GM18526 (cell line): ENCODE measurements around the gene RAE1.

Source experiments
- POLR2A ChIP-seq: IDR thresholded peaks from 3 replicates; pipeline ENCODE4 v1.6.1; 2011; ENCODE audit not compliant: insufficient read length; ENCODE audit errors: extremely low read depth

Gene RAE1, protein sequence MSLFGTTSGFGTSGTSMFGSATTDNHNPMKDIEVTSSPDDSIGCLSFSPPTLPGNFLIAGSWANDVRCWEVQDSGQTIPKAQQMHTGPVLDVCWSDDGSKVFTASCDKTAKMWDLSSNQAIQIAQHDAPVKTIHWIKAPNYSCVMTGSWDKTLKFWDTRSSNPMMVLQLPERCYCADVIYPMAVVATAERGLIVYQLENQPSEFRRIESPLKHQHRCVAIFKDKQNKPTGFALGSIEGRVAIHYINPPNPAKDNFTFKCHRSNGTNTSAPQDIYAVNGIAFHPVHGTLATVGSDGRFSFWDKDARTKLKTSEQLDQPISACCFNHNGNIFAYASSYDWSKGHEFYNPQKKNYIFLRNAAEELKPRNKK

GRCh38 chr20:57351042-57351783 lies at the start of gene RAE1:
Gene RAE1, plus strand, starts transcription at chr20:57351255. Its CDS starts 2,784 bp downstream, at chr20:57354039.
- peak; percentile 72 for TF ChIP-seq POLR2A

DNA sequence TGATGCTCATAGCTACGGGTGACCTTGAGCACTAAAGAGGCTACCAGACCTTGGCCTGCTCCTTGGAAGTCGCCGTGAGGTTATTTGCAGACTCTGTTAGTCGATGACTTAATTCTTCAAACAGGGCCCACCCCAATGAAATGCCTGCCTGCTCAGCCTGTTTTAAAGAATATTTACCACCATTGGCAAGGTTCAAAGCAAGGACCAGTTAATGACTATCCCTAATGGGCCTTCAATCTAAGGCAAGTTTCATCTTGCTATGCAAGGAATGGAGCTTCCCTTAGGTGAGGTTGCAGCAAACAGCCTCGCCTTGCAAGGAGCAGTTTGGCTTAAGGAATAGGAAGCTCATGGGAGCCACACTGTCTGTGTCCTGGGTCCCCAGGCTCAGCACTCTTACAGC lies 44.3 kb upstream of the RAE1 start:
- TF ChIP-seq POLR2A, result no peak

- no peak for TF ChIP-seq POLR2A
Measured at GRCh38 chr20:57308451-57309271, 42.4 kb upstream of the RAE1 start.

GRCh38 chr20:57309544-57310115 lies 41.4 kb upstream of the RAE1 start:
- TF ChIP-seq POLR2A, result no peak

DNA sequence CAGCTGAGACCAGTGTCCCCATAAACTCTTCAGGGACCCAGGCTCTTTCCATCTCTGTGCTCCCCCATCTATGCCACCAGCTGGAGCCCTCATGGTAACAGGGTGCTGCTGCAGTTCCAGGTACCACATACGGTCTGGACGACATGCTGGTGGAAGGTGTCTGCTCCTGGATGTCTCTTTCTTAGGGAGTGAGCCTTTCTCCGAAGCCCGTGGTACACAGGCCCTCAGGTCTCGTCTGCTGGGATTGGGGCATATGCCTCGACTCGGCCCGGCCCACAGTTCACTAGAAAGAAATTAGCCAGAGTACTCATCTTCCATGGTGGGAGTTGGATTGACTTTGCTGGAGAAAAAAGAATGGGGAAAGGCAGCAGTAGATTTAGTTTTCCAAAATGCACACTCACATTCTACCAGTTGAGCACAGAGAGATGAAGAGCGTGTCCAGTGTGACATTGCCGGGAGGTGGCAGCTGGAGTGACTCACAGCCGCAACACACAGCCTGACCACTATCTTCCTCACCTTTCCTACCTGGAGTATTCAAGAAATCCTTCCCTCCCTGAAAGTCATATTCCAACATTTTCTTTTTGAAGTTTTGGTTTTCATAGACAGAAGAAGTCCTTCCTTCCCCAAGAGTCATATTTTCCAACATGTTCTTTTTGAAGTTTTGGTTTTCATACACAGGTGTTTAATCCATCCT lies 40.1 kb upstream of the RAE1 start:
- TF ChIP-seq POLR2A, result no peak

DNA sequence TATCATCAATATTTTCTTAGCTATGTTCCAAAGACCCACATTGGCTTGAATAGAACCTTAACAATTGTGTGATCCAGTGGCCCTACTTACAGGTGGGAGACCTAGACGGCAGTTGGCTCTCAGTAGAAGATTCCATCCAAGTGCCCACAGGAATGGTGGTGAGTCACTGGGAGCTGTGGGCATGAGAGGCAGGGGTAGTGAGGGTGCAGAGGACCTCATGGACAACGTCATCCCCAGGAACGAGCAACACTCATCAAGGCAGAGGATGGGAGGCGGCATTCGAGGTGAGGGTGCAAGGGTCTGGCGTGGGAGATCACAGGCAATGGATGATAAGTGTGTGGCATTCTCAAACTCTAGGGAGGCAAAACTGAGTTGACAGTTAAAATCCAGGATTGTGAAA lies 38.9 kb upstream of the RAE1 start:
- no peak for TF ChIP-seq POLR2A

DNA sequence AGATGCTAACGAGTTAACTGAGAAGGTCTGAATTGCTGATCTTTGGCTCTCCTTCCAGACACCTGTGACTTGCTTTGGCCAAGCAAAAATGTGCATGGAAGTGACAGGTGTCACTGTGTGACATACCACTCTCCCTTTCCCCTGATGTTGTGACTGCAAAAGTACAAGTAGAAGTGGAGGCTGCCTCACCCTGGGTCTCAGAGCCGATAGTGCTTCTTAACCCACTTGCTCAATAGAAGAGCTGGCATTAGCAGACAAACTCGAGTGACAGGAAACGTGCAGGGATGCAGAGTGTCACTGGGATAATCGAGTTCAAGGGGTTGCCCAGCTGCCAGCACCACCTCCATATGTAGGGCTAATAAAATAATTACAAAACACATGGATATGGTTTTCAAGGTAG lies 37.8 kb upstream of the RAE1 start:
- TF ChIP-seq POLR2A, result no peak

DNA sequence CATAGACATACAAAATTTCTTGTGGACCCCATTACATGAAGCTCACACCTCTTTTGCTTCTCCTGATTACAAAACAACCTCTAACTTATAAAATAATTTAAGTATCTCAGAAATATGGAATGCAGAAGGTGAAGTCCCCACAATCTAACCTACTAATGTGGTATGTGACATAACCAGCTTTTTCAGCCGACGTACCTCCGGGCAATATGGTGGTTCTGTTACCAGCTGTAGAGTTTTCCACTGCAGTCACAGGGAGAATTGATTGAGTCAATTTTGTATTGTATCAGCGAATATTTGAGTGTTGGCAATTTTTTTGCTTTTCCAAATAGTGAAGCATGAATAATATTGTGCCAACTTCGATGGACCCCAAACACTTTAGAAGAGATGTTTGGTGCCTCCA lies 37.1 kb upstream of the RAE1 start:
- no peak for TF ChIP-seq POLR2A

DNA sequence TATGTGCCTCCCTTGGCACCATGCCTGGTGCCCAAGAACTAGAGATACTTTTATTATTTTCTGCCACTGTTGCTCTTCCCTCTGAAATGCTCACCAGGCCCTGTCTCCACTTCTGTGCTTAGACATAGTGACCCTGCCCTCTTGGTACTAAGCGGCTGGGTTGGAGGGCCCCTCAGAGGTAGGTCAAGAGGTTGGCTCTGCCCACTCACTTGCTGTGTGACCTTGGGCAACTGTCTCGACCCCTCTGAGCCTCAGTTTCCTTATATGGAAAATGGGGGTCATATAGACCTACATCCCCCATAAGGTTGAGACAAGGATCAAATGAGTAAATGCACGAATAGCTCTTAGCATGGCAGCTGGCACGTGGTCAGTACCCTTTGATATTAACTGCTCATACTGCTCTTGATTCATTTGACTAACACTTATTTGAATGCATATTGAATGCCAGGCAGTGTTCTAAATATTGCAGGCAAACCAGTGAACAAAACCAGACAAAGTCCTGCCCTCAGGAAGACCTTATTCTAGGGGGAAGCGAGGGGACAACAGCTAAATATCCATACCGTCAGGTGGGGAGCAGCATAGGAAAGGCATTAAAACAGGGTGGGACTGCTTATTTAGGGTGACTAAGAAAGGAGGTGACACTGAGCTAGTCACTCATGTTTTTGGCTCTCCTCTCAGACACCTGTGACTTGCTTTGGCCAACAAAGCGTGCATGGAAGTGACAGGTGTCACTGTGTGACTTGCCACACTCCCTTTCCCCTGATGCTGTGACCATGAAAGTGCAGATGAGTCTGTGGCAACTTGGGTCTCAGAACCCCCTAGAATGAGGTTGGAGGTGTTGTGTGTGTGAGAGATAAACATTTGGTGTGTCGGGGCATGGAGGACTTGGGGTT lies 35.7 kb upstream of the RAE1 start:
- TF ChIP-seq POLR2A, result no peak

DNA sequence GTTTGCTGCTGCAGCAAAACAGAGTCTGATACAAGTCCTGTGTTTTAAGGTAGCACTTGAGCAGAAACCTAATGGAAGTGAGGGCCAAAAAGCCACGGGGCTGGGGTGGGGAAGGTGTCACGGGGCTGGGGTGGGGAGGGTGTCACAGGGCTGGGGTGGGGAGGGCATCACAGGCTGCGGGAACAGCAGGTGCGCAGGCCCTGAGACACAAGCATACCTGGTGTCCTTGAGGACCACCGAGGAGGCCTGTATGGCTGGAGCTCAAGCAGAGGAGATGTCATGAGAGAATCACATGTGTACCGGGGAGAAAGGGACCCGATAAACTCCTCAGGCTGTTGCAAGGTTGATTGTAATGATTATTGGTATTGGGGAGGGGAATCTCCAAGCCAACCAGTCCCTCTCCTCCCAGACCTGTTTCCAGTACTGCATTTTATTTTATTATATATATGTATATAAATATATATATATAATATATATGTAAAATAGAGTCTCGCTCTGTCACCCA lies 35.0 kb upstream of the RAE1 start:
- TF ChIP-seq POLR2A, result no peak

GRCh38 chr20:57316795-57317201 lies 34.3 kb upstream of the RAE1 start:
- TF ChIP-seq POLR2A, result no peak

- no peak for TF ChIP-seq POLR2A
Measured at GRCh38 chr20:57317316-57317788, 33.7 kb upstream of the RAE1 start.

DNA sequence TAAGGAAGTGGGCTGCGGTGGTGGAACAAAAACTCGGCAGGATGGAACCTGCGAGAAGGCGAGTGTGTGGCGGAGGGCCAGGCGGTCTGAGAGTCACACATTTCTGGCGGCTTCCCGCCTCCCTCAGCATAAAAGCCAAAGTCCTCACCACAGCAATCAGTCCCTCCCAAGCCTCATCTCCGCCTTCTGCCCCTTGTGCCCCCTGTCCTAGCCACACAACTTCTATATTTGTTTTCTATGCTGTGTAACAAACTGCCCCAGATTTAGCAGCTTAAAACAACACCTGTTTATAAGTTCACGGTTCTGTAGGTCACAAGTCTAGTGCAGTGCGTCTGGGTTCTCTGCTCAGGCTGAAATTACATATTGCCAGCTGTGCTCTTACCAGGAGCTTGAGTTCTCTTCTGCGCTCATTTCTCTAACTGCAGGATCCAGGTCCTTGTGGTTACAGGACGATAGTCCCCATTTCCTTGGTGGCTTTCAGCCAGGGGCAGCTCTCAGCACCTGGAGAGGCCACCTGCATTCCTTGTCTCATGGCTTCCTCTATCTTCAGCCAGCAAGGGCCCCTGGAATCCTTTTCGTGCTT lies 33.2 kb upstream of the RAE1 start:
- TF ChIP-seq POLR2A, result no peak
